Activated T-helper 1 cell treated with anti-CD3 and anti-CD28 coated beads, Interleukin-2, amount 50 U/mL, for 16 hours (primary cell): ENCODE results near the gene SERPINF2.
"Not testable (repeated sequence)": the region's sequence is repeated elsewhere in the genome, so short reads cannot be mapped to it uniquely, and the experiment has no call there.

ENCODE experiments used
- DNase-seq, 2 donors: peaks; one replicate each; pipeline ENCODE4 v3.0.0-alpha.2; 2020; ENCODE audit warnings: low read depth in 1 of 2, low spot score in 1 of 2

Gene SERPINF2

DNA sequence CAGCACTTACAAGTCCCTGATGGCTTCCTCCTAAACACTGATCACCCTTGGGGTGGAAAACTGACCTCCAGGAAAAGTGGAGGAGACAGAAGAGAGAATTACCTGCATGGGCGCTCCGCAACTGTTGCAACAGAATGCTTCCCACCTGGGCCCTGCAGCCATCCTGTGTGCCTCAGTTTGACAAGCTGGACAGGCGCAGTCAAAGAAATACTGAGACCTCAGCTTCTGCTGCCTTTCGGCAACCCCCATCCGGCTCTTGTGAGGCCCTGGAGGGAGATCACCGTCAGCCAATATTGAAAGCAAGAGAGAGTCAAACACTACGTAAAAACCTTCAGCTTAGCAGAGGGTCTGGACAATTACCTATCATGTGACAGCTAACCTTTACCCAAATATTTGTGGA lies 44.0 kb downstream of the SERPINF2 start:
- DNase-seq: no peak

DNA sequence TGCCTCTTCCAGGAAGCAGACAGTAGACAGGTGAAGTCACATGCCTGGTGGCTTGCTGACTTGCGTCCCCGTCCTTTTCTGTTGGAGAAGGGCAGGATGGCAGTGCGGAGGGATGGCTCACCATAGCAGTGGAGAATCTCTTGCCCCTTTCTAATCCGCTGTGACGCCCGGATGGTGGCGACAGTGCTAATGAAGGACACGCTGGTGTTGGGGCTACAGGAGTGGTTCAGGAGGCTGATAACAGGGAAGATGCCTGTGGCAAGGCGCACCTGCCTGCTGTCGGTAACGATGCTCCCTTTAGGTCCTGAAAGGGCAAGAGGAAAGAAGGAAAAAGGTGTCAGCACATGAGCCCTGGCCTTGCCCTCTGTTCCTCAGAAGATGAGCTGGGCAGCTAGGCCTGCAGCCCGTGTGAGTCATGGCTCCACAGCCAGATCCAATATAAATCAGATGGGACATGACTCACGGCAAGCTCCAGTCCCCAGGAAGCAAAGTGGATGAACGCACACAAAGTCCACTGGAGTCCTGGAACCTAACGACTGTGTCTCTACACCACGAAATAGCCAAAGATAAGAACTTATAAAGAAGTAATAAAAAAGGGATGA lies 44.7 kb downstream of the SERPINF2 start:
- no peak for DNase-seq

DNA sequence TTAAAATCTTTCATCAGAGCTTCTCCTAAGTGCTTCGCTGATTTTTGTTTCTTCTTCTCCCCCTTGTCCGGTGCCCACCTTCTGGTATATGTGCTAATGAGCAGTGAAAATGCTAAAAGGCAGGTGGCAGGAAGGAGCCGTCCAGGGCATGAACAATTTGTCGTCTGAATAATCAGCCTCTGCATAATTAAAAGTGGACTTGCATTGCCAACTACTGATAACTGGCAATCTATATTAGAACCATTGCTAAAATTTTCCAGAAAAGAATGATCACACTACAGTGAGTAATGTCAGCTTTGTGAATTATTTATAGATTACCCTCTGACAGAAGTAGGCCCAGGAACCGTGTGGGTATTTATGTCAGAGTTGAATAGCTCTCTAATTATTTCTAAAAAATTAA lies 47.3 kb downstream of the SERPINF2 start:
- DNase-seq: no peak

- DNase-seq: no peak
Measured at GRCh38 chr17:1792495-1793446, 50.1 kb downstream of the SERPINF2 start.

DNA sequence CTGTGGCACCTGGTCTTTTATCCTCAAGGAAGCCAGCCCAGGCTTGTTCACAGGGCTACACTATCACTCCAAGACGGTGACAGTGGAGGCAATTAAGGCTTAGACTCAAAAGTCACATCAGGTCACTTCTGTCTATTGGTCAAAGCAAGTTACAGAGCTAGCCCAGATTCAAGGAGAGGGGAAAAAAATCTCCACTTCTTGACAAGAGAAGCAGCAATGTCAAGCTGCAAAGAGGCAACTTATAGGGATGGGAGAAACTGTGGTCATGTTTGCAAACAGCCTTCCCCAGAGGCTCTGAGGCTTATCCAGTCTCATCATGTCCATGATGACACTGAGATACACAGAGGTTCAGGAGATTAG lies 50.8 kb downstream of the SERPINF2 start:
- DNase-seq: no peak

DNA sequence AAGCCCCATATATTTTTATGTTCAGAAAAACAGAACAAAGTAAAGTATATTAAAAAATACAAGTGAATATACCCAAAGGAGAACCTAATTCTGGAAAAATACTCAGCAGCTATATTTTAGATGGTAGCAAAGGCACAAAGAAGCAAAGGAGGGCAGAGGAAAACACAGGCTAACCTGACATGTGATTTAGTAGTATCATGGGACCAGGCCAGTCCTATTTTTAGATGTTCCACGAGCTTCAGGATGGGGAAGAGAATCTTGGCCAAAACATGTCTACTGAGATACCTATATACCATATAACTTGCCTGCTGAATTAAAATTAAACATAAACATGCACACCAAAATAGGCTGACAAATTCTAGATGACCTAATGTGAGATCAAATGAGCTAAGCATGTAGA lies 54.1 kb downstream of the SERPINF2 start:
- DNase-seq: no peak

GRCh38 chr17:1797323-1797722 lies 54.7 kb downstream of the SERPINF2 start:
- DNase-seq: no peak

- not testable (repeated sequence) for DNase-seq
Measured at GRCh38 chr17:1797846-1798245, 55.2 kb downstream of the SERPINF2 start.

- DNase-seq: no peak
Measured at GRCh38 chr17:1800240-1800639, 57.6 kb downstream of the SERPINF2 start.

- no peak for DNase-seq
Measured at GRCh38 chr17:1800712-1801111, 58.0 kb downstream of the SERPINF2 start.

GRCh38 chr17:1802429-1802828 lies 59.8 kb downstream of the SERPINF2 start:
- no peak for DNase-seq

DNA sequence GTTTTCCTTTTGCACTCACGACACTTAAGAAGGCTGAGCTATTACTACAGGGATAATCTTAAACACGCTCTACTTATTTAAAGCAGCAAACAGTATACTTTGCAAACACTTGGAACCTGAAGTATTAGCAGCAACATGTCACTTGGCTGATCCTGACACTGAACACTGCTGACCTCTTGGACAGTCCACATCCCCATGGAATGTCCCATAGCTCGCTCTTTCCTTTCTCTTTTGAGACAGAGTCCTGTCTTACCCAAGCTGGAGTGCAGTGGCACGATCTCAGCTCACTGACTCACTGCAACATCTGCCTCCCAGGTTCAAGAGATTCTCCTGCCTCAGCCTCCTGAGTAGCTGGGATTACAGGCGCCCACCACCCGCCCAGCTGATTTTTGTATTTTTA lies 60.6 kb downstream of the SERPINF2 start:
- DNase-seq: no peak
